MM.1S (cell line): ENCODE measurements around the gene PTPRN2.

ENCODE experiments used
- DNase-seq: peaks from one replicate; pipeline ENCODE4 v3.0.0-alpha.2; 2015
- H2AFZ ChIP-seq: fragments of 300-600 bp; sonication (generic); 2 replicates; pipeline ENCODE4 v1.6.0; 2016; ENCODE audit warnings: antibody characterized with exemption, low read length
- H3F3A ChIP-seq: fragments of 300-600 bp; sonication (generic); 2 replicates; pipeline ENCODE4 v1.6.1; 2016; ENCODE audit warnings: mild to moderate bottlenecking, antibody characterized with exemption, low read length, moderate library complexity, mixed read lengths; ENCODE audit not compliant: insufficient read depth
- H3K27ac ChIP-seq: fragments of 300-600 bp; sonication (generic); 2 replicates; pipeline ENCODE4 v1.5.1; 2016; ENCODE audit warnings: mild to moderate bottlenecking, low read length
- H3K27me3 ChIP-seq: fragments of 300-600 bp; sonication (generic); replicated peaks from 2 replicates; pipeline ENCODE4 v1.6.0; 2016; ENCODE audit warnings: low read length; ENCODE audit not compliant: insufficient read depth
- H3K36me3 ChIP-seq: fragments of 300-600 bp; sonication (generic); replicated peaks from 2 replicates; pipeline ENCODE4 v1.6.1; 2016; ENCODE audit warnings: mild to moderate bottlenecking, low read length, mixed read lengths; ENCODE audit not compliant: insufficient read depth
- H3K4me1 ChIP-seq: fragments of 300-600 bp; sonication (generic); 2 replicates; pipeline ENCODE4 v1.6.1; 2016; ENCODE audit warnings: low read length, mixed read lengths
- H3K4me2 ChIP-seq: fragments of 300-600 bp; sonication (generic); 2 replicates; pipeline ENCODE4 v1.6.0; 2016; ENCODE audit warnings: low read depth, low read length
- H3K4me3 ChIP-seq: fragments of 300-600 bp; sonication (generic); 2 replicates; pipeline ENCODE4 v1.5.1; 2016; ENCODE audit warnings: low read length, mixed read lengths
- H3K79me2 ChIP-seq: fragments of 300-600 bp; sonication (generic); 2 replicates; pipeline ENCODE4 v1.6.1; 2016; ENCODE audit warnings: mixed run types, low read length, mixed read lengths
- H3K9ac ChIP-seq: fragments of 300-600 bp; sonication (generic); 2 replicates; pipeline ENCODE4 v1.6.1; 2016; ENCODE audit warnings: low read length, mixed read lengths
- H3K9me2 ChIP-seq: fragments of 300-600 bp; sonication (generic); replicated peaks from 2 replicates; pipeline ENCODE4 v1.6.1; 2016; ENCODE audit warnings: mild to moderate bottlenecking, low read length, mixed read lengths; ENCODE audit not compliant: insufficient read depth
- H3K9me3 ChIP-seq: fragments of 300-600 bp; sonication (generic); replicated peaks from 2 replicates; pipeline ENCODE4 v1.6.1; 2016; ENCODE audit warnings: mild to moderate bottlenecking, low read length, mixed read lengths; ENCODE audit not compliant: insufficient read depth
- H4K20me1 ChIP-seq: fragments of 300-600 bp; sonication (generic); 2 replicates; pipeline ENCODE4 v1.6.1; 2016; ENCODE audit warnings: mild to moderate bottlenecking, low read length, moderate library complexity, mixed read lengths; ENCODE audit not compliant: insufficient read depth
- CTCF ChIP-seq: fragments of 300-600 bp; sonication (generic); IDR thresholded peaks from 2 replicates; pipeline ENCODE4 v1.5.1; 2016; ENCODE audit warnings: antibody characterized with exemption, low read length, mixed read lengths
- EZH2 ChIP-seq: fragments of 300-600 bp; sonication (generic); optimal IDR thresholded peaks from 2 replicates; pipeline ENCODE3; 2017; ENCODE audit warnings: low read depth, mild to moderate bottlenecking, antibody characterized with exemption, low read length, mixed read lengths
- EZH2phosphoT487 ChIP-seq: fragments of 300-600 bp; sonication (generic); IDR thresholded peaks from 2 replicates; pipeline ENCODE4 v1.6.1; 2018; ENCODE audit warnings: antibody characterized with exemption, low read length

The PTPRN2 gene

GRCh38 chr7:158416283-158416933 is 171.2 kb downstream of the PTPRN2 start:
- no peaks in the 10 kb centered on the region for H3K79me2 ChIP-seq
- no peak for DNase-seq
- no peaks in the 10 kb centered on the region for H3K9me3 ChIP-seq

GRCh38 chr7:158415316-158415715 is 172.3 kb downstream of the PTPRN2 start:
- no peak overlapping the region for H3K27ac ChIP-seq
- H3K36me3 ChIP-seq = no peaks in the 10 kb centered on the region
- H3F3A ChIP-seq = no peaks in the 10 kb centered on the region
- H2AFZ ChIP-seq = no peak overlapping the region
- no peaks in the 10 kb centered on the region for H4K20me1 ChIP-seq
- H3K9me2 ChIP-seq = no peaks in the 10 kb centered on the region
- H3K4me1 ChIP-seq = no peaks in the 10 kb centered on the region
- DNase-seq = no peak
- H3K27me3 ChIP-seq = peaks cover 76% of the 10 kb centered on the region
- no peak overlapping the region for H3K9ac ChIP-seq
- no peaks in the 10 kb centered on the region for H3K9me3 ChIP-seq
- no peak for TF ChIP-seq EZH2
- no peak for TF ChIP-seq CTCF
- no peak for TF ChIP-seq EZH2phosphoT487
- no peak overlapping the region for H3K4me2 ChIP-seq
- no peak overlapping the region for H3K4me3 ChIP-seq
- no peaks in the 10 kb centered on the region for H3K79me2 ChIP-seq

More at GRCh38 chr7:158416283-158416933, 171.2 kb downstream of the PTPRN2 start:
- H3K4me3 ChIP-seq = no peak overlapping the region
- H3K9ac ChIP-seq = no peak overlapping the region
- H3K9me2 ChIP-seq = no peaks in the 10 kb centered on the region
- no peaks in the 10 kb centered on the region for H3F3A ChIP-seq
- H3K27me3 ChIP-seq = peaks cover 77% of the 10 kb centered on the region
- H3K27ac ChIP-seq = no peak overlapping the region
- no peak overlapping the region for H2AFZ ChIP-seq
- no peaks in the 10 kb centered on the region for H3K36me3 ChIP-seq
- TF ChIP-seq CTCF (no peak), EZH2phosphoT487 (no peak), EZH2 (no peak)
- H3K4me2 ChIP-seq = no peak overlapping the region
- no peaks in the 10 kb centered on the region for H3K4me1 ChIP-seq
- H4K20me1 ChIP-seq = no peaks in the 10 kb centered on the region

DNA sequence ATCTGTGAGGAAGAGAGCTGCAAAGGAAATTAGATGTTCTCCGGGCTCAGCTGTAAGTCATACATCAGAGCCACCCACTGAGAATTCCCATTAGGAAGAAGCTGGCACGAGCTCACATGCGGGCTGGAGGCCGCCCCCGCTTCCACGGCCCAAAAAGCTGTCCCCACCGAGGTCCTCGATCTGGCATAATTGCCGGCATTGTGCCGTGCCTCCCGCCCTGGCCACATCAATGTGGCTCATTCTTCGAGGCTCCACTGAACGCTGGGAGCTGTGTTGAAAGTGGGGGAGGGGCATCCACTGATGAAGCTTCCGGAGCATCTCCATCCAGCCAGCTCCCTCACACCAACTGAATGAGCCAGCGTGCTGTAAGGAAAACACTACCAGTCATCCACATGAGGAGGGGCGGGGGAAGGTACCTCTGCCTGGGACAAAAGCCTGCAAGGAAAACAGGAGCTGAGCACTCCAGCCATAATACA is 173.1 kb downstream of the PTPRN2 start:
- no peaks in the 10 kb centered on the region for H3K9me3 ChIP-seq
- DNase-seq = no peak
- TF ChIP-seq EZH2phosphoT487 = no peak
- no peaks in the 10 kb centered on the region for H3K9me2 ChIP-seq
- H3K9ac ChIP-seq = no peak overlapping the region
- no peak overlapping the region for H3K4me2 ChIP-seq
- H3K4me1 ChIP-seq = no peaks in the 10 kb centered on the region
- no peak overlapping the region for H2AFZ ChIP-seq
- no peaks in the 10 kb centered on the region for H4K20me1 ChIP-seq
- no peaks in the 10 kb centered on the region for H3K79me2 ChIP-seq
- H3K4me3 ChIP-seq = no peak overlapping the region
- no peaks in the 10 kb centered on the region for H3K36me3 ChIP-seq
- H3K27ac ChIP-seq = no peak overlapping the region
- H3F3A ChIP-seq = no peaks in the 10 kb centered on the region
- H3K27me3 ChIP-seq = peaks cover 76% of the 10 kb centered on the region

GRCh38 chr7:158414002-158414401 is 173.6 kb downstream of the PTPRN2 start:
- Histone ChIP-seq H3K4me3 (no peak overlapping the region), H3F3A (no peaks in the 10 kb centered on the region), H4K20me1 (no peaks in the 10 kb centered on the region), H3K27ac (no peak overlapping the region), H3K27me3 (peaks cover 76% of the 10 kb centered on the region), H3K4me2 (no peak overlapping the region), H3K9me3 (no peaks in the 10 kb centered on the region), H2AFZ (no peak overlapping the region), H3K4me1 (no peaks in the 10 kb centered on the region), H3K36me3 (no peaks in the 10 kb centered on the region), H3K79me2 (no peaks in the 10 kb centered on the region), H3K9ac (no peak overlapping the region), H3K9me2 (no peaks in the 10 kb centered on the region)
- no peak for DNase-seq
- TF ChIP-seq CTCF = no peak
- TF ChIP-seq EZH2phosphoT487 = no peak
- TF ChIP-seq EZH2 = no peak
